Sigmoid colon (tissue), 7 donors: ENCODE results near the gene GRM4. TPM values are rescaled to one million over a fixed set of nuclear protein-coding genes. Genes with fewer than 3 reads are reported as not detected.

Experiments used
- DNase-seq: peaks from one replicate; pipeline ENCODE4 v3.0.0-alpha.2; 2019
- H3K27ac ChIP-seq, 4 donors: fragments of 200-600 bp; sonication (generic); one replicate each; pipeline ENCODE4 v1.5.1; 2016 to 2019; ENCODE audit warnings: mild to moderate bottlenecking in 1 of 4
- H3K27me3 ChIP-seq, 3 donors: fragments of 200-600 bp; sonication (generic); one replicate each; pipeline ENCODE4 v1.5.1; 2019; ENCODE audit warnings: mild to moderate bottlenecking in 1 of 3
- H3K36me3 ChIP-seq, 4 donors: fragments of 200-600 bp; sonication (generic); one replicate each; pipeline ENCODE4 v1.5.1; 2016 to 2019
- H3K4me1 ChIP-seq, 4 donors: fragments of 200-600 bp; sonication (generic); one replicate each; pipeline ENCODE4 v1.5.1; 2017 to 2019
- H3K4me3 ChIP-seq, 4 donors: fragments of 200-600 bp; sonication (generic); one replicate each; pipeline ENCODE4 v1.5.1; 2017 to 2019; ENCODE audit warnings: mild to moderate bottlenecking in 2 of 4, moderate library complexity in 1 of 4
- H3K9me3 ChIP-seq, 4 donors: fragments of 200-600 bp in 3 of 4; sonication (generic) in 3 of 4; one replicate each; pipeline versions ENCODE4 v1.5.1 to v1.6.1; 2013 to 2019
- EP300 ChIP-seq, 4 donors: sonication (generic); formaldehyde crosslinking; IDR thresholded peaks; one replicate each; pipeline ENCODE4 v1.6.1; 2017; ENCODE audit warnings: antibody characterized with exemption in 4 of 4
- POLR2A ChIP-seq, 2 donors: fragments of 450-650 bp; IDR thresholded peaks; one replicate each; pipeline ENCODE4 v1.6.1; 2016; ENCODE audit warnings: antibody characterized with exemption in 2 of 2, mild to moderate bottlenecking in 2 of 2, moderate library complexity in 2 of 2
- POLR2AphosphoS5 ChIP-seq, 4 donors: sonication (generic); formaldehyde crosslinking; IDR thresholded peaks; one replicate each; pipeline ENCODE4 v1.6.1; 2017; ENCODE audit warnings: antibody characterized with exemption in 4 of 4
- WGBS, 2 donors: extraction: QIAGEN DNeasy Blood & Tissue Kit; methylation state at CpG; one replicate each; pipeline ENCODE4 v1.1.7; 2013; 5-methylcytosine and 5-hydroxymethylcytosine counted together
- intact Hi-C: fragments of 100-400 bp; cut with DNase I; formaldehyde crosslinking; loops from one replicate; pipeline ENCODE4 v1.15.1; 2023
- polyA plus RNA-seq, 3 donors: library from polyadenylated mRNA; stranded (reverse); fragments of 200-250 nt; gene quantifications; one replicate each; pipeline ENCODE4 v1.2.3, GENCODE V29; 2013
- total RNA-seq, 4 donors: library from RNA; depleted of rRNA; stranded (reverse); fragments of >200 nt; gene quantifications; one replicate each; pipeline ENCODE4 v1.1.0, GENCODE V29; 2016
- TF ChIP-seq, protein P1 (sequence below), 4 experiments: fragments of 450-650 bp in 3 of 4; fragments of 200-600 bp in 1 of 4; IDR thresholded peaks; one replicate each; pipeline ENCODE4 v1.5.1; 2016 to 2019; ENCODE audit warnings: antibody characterized with exemption in 4 of 4, mild to moderate bottlenecking in 3 of 4, moderate library complexity in 2 of 4
- donor health status: healthy with polysubstance abuse.
- donor health status: Bipolar disorder and iron deficiency.
- donor health status: healthy.

The GRM4 gene
- total and polyA plus RNA-seq, 7 donors: 0.07 to 0.14 TPM; not detected in 5

DNA sequence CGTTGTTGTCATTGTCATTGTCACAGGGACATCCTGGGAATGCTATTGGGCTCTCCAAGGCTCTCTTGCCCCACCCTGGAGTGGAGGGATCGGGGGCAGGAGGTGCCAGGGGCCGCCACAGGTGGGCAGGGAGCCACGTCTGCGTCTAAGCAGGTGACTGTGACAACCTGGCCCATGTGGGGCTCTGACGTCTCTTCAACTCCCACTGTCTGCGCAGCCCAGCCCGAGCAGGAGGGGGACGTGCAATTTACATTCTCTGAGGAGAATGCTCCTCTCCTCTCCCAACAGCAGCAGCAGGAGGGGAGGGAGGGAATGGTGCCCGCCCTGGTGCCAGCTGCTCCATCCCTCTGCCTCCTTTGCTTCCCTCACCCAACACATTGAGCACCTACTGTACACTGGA lies 50.1 kb downstream of the GRM4 start:
- Histone ChIP-seq H3K36me3 (no peaks in the 10 kb centered on the region), H3K4me3 (no peak overlapping the region), H3K27ac (no peak overlapping the region), H3K4me1 (no peaks in the 10 kb centered on the region), H3K27me3 (peaks cover 0 to 42% (median 17%) of the 10 kb centered on the region in 3 donors), H3K9me3 (peaks cover 0 to 2% (median 0%) of the 10 kb centered on the region in 4 donors)
- intact Hi-C loops: no loop called here
- TF ChIP-seq, protein P1, sequence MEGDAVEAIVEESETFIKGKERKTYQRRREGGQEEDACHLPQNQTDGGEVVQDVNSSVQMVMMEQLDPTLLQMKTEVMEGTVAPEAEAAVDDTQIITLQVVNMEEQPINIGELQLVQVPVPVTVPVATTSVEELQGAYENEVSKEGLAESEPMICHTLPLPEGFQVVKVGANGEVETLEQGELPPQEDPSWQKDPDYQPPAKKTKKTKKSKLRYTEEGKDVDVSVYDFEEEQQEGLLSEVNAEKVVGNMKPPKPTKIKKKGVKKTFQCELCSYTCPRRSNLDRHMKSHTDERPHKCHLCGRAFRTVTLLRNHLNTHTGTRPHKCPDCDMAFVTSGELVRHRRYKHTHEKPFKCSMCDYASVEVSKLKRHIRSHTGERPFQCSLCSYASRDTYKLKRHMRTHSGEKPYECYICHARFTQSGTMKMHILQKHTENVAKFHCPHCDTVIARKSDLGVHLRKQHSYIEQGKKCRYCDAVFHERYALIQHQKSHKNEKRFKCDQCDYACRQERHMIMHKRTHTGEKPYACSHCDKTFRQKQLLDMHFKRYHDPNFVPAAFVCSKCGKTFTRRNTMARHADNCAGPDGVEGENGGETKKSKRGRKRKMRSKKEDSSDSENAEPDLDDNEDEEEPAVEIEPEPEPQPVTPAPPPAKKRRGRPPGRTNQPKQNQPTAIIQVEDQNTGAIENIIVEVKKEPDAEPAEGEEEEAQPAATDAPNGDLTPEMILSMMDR (IDR thresholded peaks at IDR 0.05): no peak
- TF ChIP-seq POLR2AphosphoS5 (IDR thresholded peaks at IDR 0.05) (no peak), EP300 (IDR thresholded peaks at IDR 0.05) (no peak), POLR2A (IDR thresholded peaks at IDR 0.05) (no peak)
- no peak for DNase-seq
- WGBS, 2 donors: 51 to 58% methylated on average over 10 of the region's 10 CpGs

DNA sequence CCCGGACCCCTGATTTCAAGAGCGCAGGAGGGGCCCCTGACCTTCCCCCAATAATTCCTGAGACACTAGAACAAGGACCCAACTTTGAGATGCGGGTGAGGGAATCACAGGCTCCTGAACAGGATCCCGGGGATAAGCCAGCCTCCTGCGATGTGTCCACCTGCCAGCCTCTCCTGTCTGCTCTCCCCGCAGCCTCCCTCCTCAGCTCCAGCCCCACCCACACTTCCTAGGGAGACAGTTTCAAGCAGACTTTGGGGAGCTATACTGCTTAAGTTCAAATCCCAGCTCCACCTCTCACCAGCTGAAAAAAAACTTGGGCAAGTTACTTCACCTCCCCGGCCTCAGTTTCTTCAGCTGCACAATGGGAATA lies 50.8 kb downstream of the GRM4 start:
- 68 to 70% methylated on average over 7 of the region's 7 CpGs for WGBS, 2 donors

DNA sequence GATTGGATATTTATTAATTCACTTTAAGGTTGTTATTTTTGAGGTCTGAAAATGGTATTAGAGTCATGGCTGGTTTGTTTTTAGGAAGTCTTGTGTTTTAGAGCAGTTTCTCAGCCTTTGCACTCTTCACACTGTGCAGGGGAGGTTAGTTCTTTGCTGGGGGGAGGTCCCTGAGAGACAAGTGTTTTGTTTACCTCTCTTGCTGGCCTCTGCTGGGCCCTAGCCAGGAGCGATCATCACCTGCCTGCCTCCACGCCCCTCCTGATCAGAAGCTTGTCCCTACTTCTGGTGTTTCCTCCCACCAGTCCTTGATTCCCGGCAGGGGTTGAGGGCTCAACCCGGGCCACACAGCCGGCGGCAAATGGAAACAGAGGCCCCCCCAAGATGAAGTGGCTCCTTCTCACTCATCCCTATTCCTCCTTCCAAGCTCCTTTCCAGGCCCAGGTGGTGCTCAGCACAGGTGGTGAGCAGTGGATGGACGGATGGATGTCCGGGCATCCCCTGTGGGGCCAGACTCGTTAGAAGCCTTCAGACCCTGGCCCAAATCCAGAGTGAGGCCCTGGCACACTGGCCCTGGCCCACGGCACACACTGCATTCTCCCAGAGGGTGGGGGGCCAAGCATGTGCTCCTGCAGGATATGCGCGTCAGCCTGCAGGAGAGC lies 51.3 kb downstream of the GRM4 start:
- H3K27ac ChIP-seq: no peak overlapping the region
- WGBS, 2 donors: 36 to 40% methylated on average over 12 of the region's 12 CpGs
- H3K9me3 ChIP-seq: peaks cover 0 to 2% (median 0%) of the 10 kb centered on the region in 4 donors
- no peak overlapping the region for H3K4me3 ChIP-seq
- intact Hi-C loops: no loop called here
- TF ChIP-seq, protein P1 (IDR thresholded peaks at IDR 0.05): no peak
- no peak for TF ChIP-seq EP300 (IDR thresholded peaks at IDR 0.05)
- TF ChIP-seq POLR2AphosphoS5 (IDR thresholded peaks at IDR 0.05): no peak
- TF ChIP-seq POLR2A (IDR thresholded peaks at IDR 0.05): no peak
- DNase-seq: no peak
- peaks cover 0 to 42% (median 17%) of the 10 kb centered on the region in 3 donors for H3K27me3 ChIP-seq
- H3K4me1 ChIP-seq: no peaks in the 10 kb centered on the region
- H3K36me3 ChIP-seq: no peaks in the 10 kb centered on the region

More for the DNA sequence above, 50.8 kb downstream of the GRM4 start:
- Histone ChIP-seq H3K4me3 (no peak overlapping the region), H3K9me3 (peaks cover 0 to 2% (median 0%) of the 10 kb centered on the region in 4 donors), H3K27me3 (peaks cover 0 to 42% (median 17%) of the 10 kb centered on the region in 3 donors), H3K36me3 (no peaks in the 10 kb centered on the region), H3K4me1 (no peaks in the 10 kb centered on the region), H3K27ac (no peak overlapping the region)
- intact Hi-C loops: no loop called here
- DNase-seq: no peak
- TF ChIP-seq POLR2AphosphoS5 (IDR thresholded peaks at IDR 0.05): no peak
- TF ChIP-seq POLR2A (IDR thresholded peaks at IDR 0.05): no peak
- no peak for TF ChIP-seq EP300 (IDR thresholded peaks at IDR 0.05)
- TF ChIP-seq, protein P1 (IDR thresholded peaks at IDR 0.05): no peak

DNA sequence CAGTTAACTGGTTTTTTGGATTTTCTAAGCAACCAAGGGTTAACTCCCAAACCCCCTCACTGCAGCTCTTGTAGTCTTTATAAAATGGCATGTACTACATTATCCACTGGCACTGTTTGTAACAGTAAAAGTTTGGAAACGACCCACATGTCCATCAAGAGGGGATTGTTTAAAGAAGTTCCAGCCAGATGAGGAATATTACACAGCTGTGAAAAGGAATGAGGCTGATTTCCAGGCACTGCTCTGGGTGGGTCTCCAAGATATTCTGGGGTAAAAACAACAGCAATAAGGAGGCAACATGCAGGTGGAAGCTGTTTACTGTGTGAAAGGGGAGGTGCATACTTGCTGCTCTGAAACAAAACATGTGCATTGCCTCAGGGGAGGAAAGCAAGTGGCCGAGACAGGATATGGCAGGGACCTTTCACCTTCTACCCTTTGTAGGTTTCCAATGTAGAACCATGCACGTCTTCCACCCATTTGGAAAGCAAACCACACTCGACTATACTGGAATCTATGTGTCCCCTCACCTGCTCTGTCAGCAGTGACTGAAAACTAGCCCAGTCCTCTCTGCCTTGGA lies 51.9 kb downstream of the GRM4 start:
- Histone ChIP-seq H3K36me3 (no peaks in the 10 kb centered on the region), H3K27ac (no peak overlapping the region), H3K9me3 (peaks cover 0 to 2% (median 0%) of the 10 kb centered on the region in 4 donors), H3K4me3 (no peak overlapping the region), H3K27me3 (peaks cover 0 to 42% (median 17%) of the 10 kb centered on the region in 3 donors), H3K4me1 (no peaks in the 10 kb centered on the region)
- intact Hi-C loops: no loop called here
- 53 to 54% methylated on average over 4 of the region's 4 CpGs for WGBS, 2 donors
- DNase-seq: no peak
- TF ChIP-seq POLR2A (IDR thresholded peaks at IDR 0.05): no peak
- TF ChIP-seq EP300 (IDR thresholded peaks at IDR 0.05): no peak
- TF ChIP-seq, protein P1 (IDR thresholded peaks at IDR 0.05): no peak
- no peak for TF ChIP-seq POLR2AphosphoS5 (IDR thresholded peaks at IDR 0.05)
